GM18499 (cell line): ENCODE results near the gene PCDHA5.

Experiments
- ATAC-seq: cut with Tn5 transposase; IDR thresholded peaks from one replicate; pipeline ENCODE4 v1.9.1; 2021; ENCODE audit warnings: moderate number of reproducible peaks; ENCODE audit not compliant: insufficient read depth, unreplicated experiment

PCDHA5 gene

DNA sequence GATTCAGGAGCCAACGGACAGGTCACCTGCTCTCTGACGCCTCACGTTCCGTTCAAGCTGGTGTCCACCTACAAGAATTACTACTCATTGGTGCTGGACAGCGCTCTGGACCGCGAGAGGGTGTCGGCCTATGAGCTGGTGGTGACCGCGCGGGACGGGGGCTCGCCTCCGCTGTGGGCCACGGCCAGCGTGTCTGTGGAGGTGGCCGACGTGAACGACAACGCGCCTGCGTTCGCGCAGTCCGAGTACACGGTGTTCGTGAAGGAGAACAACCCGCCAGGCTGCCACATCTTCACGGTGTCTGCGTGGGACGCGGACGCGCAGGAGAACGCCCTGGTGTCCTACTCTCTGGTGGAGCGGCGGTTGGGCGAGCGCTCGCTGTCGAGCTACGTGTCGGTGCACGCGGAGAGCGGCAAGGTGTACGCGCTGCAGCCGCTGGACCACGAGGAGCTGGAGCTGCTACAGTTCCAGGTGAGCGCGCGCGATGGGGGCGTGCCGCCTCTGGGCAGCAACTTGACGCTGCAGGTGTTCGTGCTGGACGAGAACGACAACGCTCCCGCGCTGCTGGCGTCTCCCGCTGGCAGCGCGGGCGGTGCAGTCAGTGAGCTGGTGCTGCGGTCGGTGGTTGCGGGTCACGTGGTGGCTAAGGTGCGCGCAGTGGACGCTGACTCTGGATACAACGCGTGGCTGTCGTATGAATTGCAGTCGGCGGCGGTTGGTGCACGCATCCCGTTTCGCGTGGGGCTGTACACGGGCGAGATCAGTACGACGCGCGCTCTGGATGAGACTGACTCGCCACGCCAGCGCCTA, 36.0 kb downstream of the PCDHA5 start:
- ATAC-seq: no peak

DNA sequence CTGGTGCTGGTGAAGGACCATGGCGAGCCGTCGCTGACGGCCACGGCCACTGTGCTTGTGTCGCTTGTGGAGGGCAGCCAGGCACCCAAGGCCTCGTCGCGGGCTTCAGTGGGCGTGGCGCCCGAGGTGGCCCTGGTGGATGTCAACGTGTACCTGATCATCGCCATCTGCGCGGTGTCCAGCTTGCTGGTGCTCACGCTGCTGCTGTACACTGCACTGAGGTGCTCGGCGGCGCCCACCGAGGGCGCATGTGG, 36.5 kb downstream of the PCDHA5 start:
- no peak for ATAC-seq

DNA sequence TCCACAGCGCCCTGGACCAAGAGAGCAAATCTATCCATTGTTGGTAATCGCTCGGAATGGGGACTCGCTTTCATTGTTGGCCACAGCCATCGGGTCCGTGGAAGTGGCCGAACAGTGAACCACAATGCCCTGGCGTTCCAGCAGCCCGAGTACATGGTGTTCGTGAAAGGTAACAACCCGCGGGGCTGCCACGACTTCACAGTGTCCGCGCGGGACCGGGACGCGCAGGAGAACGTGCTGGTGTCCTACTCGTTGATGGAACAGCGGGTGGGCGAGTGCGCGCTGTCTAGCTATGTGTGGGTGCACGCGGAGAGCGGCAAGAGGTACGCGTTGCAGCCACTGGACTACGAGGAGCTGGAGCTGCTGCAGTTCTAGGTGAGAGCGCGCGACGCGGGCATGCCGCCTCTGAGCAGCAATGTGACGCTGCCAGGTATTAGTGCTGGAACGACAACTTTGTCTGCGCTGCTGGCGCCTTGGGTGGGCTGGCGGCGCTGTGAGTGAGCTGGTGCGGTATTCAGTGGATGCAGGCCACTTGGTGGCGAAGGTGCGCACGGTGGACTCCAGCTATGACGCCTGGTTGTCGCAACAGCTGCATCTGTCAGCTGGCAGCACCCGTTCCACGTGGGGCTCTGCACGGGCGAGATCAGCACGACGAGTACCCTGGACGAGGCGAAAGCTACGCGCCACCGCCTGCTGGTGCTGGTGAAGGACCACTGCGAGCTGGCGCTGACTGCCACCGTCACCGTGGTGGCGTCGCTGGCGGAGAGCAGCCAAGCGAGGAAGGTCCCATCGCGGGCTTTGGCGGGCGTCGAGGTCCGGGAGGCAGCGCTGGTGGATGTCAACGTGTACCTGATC, 41.3 kb downstream of the PCDHA5 start:
- ATAC-seq: no peak

DNA sequence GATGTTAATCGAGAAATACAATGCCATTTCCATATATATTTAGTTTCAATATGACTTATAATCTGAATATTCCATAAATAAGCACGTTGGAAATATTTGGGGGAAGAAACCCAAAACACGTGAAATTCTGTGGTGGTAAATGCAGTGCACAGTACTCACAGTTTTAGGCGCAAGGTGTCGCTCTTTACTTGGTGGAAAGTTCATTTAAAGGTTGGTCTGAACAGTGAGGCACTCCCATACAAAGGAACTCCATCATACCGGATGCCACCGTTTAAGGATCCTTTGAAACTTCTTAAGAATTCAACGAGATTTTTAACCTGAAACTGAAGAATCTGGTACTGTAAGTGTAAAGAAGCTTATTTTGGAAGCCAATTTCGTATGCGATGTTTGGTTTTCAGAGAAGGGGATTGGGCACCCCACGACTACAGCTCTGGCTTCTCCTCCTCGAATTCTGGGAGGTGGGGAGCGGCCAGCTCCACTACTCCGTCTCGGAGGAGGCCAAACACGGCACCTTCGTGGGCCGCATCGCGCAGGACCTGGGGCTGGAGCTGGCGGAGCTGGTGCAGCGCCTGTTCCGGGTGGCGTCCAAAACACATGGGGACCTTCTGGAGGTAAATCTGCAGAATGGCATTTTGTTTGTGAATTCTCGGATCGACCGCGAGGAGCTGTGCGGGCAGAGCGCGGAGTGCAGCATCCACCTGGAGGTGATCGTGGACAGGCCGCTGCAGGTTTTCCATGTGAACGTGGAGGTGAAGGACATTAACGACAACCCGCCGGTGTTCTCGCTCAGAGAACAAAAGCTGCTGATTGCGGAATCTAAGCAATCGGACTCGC, 47.5 kb downstream of the PCDHA5 start, which contains the start of gene PCDHA11:
TSS of gene PCDHA11 (plus strand) at position 237 of the 834 bp plus-strand sequence. CDS start at position 384, 147 bp downstream.
- no peak for ATAC-seq

DNA sequence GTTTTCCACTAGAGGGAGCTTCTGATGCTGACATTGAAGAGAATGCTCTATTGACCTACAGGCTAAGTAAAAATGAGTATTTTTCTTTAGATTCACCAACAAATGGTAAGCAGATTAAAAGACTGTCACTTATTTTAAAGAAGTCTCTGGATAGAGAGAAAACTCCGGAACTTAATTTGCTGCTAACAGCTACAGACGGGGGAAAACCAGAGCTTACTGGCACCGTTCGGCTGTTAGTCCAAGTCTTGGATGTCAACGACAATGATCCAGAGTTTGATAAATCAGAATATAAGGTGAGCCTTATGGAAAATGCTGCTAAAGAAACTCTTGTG, 48.1 kb downstream of the PCDHA5 start:
- ATAC-seq: no peak

DNA sequence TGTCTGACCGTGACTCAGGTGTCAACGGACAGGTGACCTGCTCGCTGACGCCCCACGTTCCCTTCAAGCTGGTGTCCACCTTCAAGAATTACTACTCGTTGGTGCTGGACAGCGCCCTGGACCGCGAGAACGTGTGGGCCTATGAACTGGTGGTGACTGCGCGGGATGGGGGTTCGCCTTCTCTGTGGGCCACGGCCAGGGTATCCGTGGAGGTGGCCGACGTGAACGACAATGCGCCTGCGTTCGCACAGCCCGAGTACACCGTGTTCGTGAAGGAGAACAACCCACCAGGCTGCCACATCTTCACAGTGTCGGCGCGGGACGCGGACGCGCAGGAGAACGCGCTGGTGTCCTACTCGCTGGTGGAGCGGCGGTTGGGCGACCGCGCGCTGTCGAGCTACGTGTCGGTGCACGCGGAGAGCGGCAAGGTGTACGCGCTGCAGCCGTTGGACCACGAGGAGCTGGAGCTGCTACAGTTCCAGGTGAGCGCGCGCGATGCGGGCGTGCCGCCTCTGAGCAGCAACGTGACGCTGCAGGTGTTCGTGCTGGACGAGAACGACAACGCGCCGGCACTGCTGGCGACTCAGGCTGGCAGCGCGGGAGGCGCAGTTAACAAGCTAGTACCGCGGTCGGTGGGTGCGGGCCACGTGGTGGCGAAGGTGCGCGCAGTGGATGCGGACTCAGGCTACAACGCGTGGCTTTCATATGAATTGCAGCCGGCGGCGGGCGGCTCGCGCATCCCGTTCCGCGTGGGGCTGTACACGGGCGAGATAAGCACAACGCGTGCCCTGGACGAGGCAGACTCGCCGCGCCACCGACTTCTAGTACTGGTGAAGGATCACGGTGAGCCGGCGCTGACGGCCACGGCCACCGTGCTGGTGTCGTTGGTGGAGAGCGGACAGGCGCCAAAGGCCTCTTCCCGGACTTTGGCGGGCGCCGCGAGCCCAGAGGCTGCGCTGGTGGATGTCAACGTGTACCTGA, 49.1 kb downstream of the PCDHA5 start:
- ATAC-seq: no peak
